Measurements from ENCODE around the gene RPL26. TPM values are rescaled to one million over a fixed set of nuclear protein-coding genes. Genes with fewer than 3 reads are reported as not detected.

RPL26 gene
- total RNA-seq, 1 donor from 2014 or later, result 3,493 TPM

GRCh38 chr17:8406174-8406573 lies 23.2 kb upstream of the RPL26 start:
- no peak for DNase-seq (ENCODE audit: extremely low spot score in 2 of 2)
- Histone ChIP-seq H3K4me1 (peaks cover 9% of the 10 kb centered on the region), H3K4me3 (no peak overlapping the region), H3K27me3 (no peaks in the 10 kb centered on the region), H3K9me3 (no peaks in the 10 kb centered on the region), H3K36me3 (no peaks in the 10 kb centered on the region), H3K27ac (no peak overlapping the region)
- intact Hi-C loops (cut with DNase I), result no loop called here
- no peak for TF ChIP-seq POLR2AphosphoS5 (IDR thresholded peaks at IDR 0.05; ENCODE audit: insufficient read depth in 1 of 2, low read depth in 1 of 2)
- no peak for TF ChIP-seq CTCF (IDR thresholded peaks at IDR 0.05)
- no peak for TF ChIP-seq POLR2A (IDR thresholded peaks at IDR 0.05)

DNA sequence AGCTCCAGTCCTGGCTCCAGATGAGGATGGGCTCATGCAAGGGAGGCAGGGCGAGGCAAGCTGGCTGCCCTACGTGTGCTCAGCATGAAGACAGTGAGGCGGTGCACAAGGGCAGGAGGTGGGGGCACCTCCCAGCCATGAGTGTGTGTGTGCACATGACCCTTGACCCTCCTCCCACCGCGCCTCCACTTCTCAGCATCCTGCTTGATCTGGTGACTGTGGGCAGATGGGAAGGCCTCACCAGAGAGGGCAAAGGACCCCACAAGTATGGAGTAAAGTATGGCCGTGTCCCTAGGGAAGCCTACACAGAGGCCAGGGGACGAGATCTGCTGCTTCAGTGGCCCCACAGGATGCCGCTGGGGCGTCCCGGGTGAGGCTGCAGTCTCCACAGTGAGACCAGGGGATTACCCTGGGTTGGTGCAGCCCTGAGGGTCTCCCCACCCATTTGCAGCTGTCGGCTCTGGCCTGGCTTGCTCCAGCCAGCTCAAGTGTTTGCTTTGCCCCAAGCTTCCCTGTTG lies 22.6 kb upstream of the RPL26 start:
- Histone ChIP-seq H3K9me3 (no peaks in the 10 kb centered on the region), H3K36me3 (no peaks in the 10 kb centered on the region), H3K4me1 (peaks cover 8% of the 10 kb centered on the region), H3K27me3 (no peaks in the 10 kb centered on the region), H3K4me3 (no peak overlapping the region), H3K27ac (no peak overlapping the region)
- DNase-seq (ENCODE audit: extremely low spot score in 2 of 2), result no peak
- intact Hi-C loops (cut with DNase I), result no loop called here
- no peak for TF ChIP-seq CTCF (IDR thresholded peaks at IDR 0.05)

DNA sequence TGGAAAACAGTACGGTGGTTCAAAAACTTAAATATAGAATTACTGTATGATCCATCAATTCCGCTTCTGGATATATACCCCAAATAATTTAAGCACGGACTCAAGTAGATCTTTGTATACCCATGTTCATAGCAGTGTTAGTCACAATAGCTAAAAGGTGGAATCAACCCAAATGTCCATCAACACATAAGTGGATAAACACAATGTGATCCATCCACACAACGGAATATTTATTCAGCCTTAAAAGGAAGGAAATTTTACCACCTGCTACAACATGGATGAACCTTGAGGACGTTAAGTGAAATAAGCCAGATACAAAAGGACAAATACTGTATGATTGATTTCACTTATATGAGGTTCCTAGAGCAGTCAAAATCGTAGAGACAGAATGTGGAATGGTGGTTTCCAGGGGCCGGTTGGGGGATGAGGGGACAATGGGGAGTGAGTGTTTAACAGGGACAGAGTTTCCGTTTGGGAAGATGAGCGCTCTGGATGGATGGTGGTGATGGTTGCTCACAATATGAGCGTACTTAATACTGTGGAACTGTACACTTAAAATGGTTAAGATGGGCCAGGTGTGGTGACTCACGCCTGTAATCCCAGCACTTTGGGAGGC lies 20.0 kb upstream of the RPL26 start:
- no peak for DNase-seq (ENCODE audit: extremely low spot score in 2 of 2)
- no peaks in the 10 kb centered on the region for H3K36me3 ChIP-seq
- no peaks in the 10 kb centered on the region for H3K4me1 ChIP-seq
- H3K4me3 ChIP-seq, result no peak overlapping the region
- H3K27ac ChIP-seq, result no peak overlapping the region
- no peaks in the 10 kb centered on the region for H3K27me3 ChIP-seq
- H3K9me3 ChIP-seq, result no peaks in the 10 kb centered on the region
- intact Hi-C loops (cut with DNase I), result no loop called here
- no peak for TF ChIP-seq CTCF (IDR thresholded peaks at IDR 0.05)
- TF ChIP-seq POLR2AphosphoS5 (IDR thresholded peaks at IDR 0.05; ENCODE audit: insufficient read depth in 1 of 2, low read depth in 1 of 2), result no peak
- no peak for TF ChIP-seq POLR2A (IDR thresholded peaks at IDR 0.05)

GRCh38 chr17:8401107-8401506 lies 18.1 kb upstream of the RPL26 start:
- H3K36me3 ChIP-seq, result no peaks in the 10 kb centered on the region
- intact Hi-C loops (cut with DNase I), result no loop called here
- no peaks in the 10 kb centered on the region for H3K9me3 ChIP-seq
- no peak overlapping the region for H3K4me3 ChIP-seq
- TF ChIP-seq POLR2A (IDR thresholded peaks at IDR 0.05), result no peak
- no peak for TF ChIP-seq POLR2AphosphoS5 (IDR thresholded peaks at IDR 0.05; ENCODE audit: insufficient read depth in 1 of 2, low read depth in 1 of 2)
- no peak for TF ChIP-seq CTCF (IDR thresholded peaks at IDR 0.05)
- no peaks in the 10 kb centered on the region for H3K4me1 ChIP-seq
- H3K27ac ChIP-seq, result no peak overlapping the region
- no peak for DNase-seq (ENCODE audit: extremely low spot score in 2 of 2)
- peaks cover 5% of the 10 kb centered on the region for H3K27me3 ChIP-seq

DNA sequence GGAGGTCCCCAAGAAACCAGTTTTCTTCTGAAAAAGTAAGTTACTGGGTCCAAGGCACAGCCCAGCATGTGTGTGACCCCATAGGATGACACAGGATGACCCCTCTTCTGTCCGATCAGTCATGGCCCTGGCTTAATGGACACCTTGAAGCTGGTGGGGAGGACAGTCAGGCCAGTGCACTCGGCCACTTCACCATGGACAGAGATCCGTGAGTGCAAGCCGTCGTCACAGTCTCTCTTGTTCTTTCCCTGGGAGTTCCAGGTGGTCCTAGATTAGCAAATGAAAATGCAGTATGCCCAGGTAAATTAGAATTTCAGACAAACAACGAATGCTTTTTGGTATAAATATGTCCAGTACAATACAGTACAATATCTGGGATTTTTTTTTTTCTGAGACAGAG lies 16.0 kb upstream of the RPL26 start:
- Histone ChIP-seq H3K9me3 (no peaks in the 10 kb centered on the region), H3K27ac (no peak overlapping the region), H3K36me3 (no peaks in the 10 kb centered on the region), H3K27me3 (peaks cover 5% of the 10 kb centered on the region), H3K4me1 (no peaks in the 10 kb centered on the region), H3K4me3 (no peak overlapping the region)
- no peak for DNase-seq (ENCODE audit: extremely low spot score in 2 of 2)
- intact Hi-C loops (cut with DNase I), result loop anchor here (10.0 kb wide), 1 partner anchor 1614 kb away; no protein-coding TSS in a partner anchor
- no peak for TF ChIP-seq POLR2AphosphoS5 (IDR thresholded peaks at IDR 0.05; ENCODE audit: insufficient read depth in 1 of 2, low read depth in 1 of 2)
- no peak for TF ChIP-seq CTCF (IDR thresholded peaks at IDR 0.05)
- no peak for TF ChIP-seq POLR2A (IDR thresholded peaks at IDR 0.05)
